MM.1S (cell line): Measurements from ENCODE around the gene AQP3.

Source experiments
- DNase-seq: peaks from one replicate; pipeline ENCODE4 v3.0.0-alpha.2; 2015
- H2AFZ ChIP-seq: fragments of 300-600 bp; sonication (generic); 2 replicates; pipeline ENCODE4 v1.6.0; 2016; ENCODE audit warnings: antibody characterized with exemption, low read length
- H3F3A ChIP-seq: fragments of 300-600 bp; sonication (generic); 2 replicates; pipeline ENCODE4 v1.6.1; 2016; ENCODE audit warnings: mild to moderate bottlenecking, antibody characterized with exemption, low read length, moderate library complexity, mixed read lengths; ENCODE audit not compliant: insufficient read depth
- H3K27ac ChIP-seq: fragments of 300-600 bp; sonication (generic); 2 replicates; pipeline ENCODE4 v1.5.1; 2016; ENCODE audit warnings: mild to moderate bottlenecking, low read length
- H3K27me3 ChIP-seq: fragments of 300-600 bp; sonication (generic); replicated peaks from 2 replicates; pipeline ENCODE4 v1.6.0; 2016; ENCODE audit warnings: low read length; ENCODE audit not compliant: insufficient read depth
- H3K36me3 ChIP-seq: fragments of 300-600 bp; sonication (generic); replicated peaks from 2 replicates; pipeline ENCODE4 v1.6.1; 2016; ENCODE audit warnings: mild to moderate bottlenecking, low read length, mixed read lengths; ENCODE audit not compliant: insufficient read depth
- H3K4me1 ChIP-seq: fragments of 300-600 bp; sonication (generic); 2 replicates; pipeline ENCODE4 v1.6.1; 2016; ENCODE audit warnings: low read length, mixed read lengths
- H3K4me2 ChIP-seq: fragments of 300-600 bp; sonication (generic); 2 replicates; pipeline ENCODE4 v1.6.0; 2016; ENCODE audit warnings: low read depth, low read length
- H3K4me3 ChIP-seq: fragments of 300-600 bp; sonication (generic); 2 replicates; pipeline ENCODE4 v1.5.1; 2016; ENCODE audit warnings: low read length, mixed read lengths
- H3K79me2 ChIP-seq: fragments of 300-600 bp; sonication (generic); 2 replicates; pipeline ENCODE4 v1.6.1; 2016; ENCODE audit warnings: mixed run types, low read length, mixed read lengths
- H3K9ac ChIP-seq: fragments of 300-600 bp; sonication (generic); 2 replicates; pipeline ENCODE4 v1.6.1; 2016; ENCODE audit warnings: low read length, mixed read lengths
- H3K9me2 ChIP-seq: fragments of 300-600 bp; sonication (generic); replicated peaks from 2 replicates; pipeline ENCODE4 v1.6.1; 2016; ENCODE audit warnings: mild to moderate bottlenecking, low read length, mixed read lengths; ENCODE audit not compliant: insufficient read depth
- H3K9me3 ChIP-seq: fragments of 300-600 bp; sonication (generic); replicated peaks from 2 replicates; pipeline ENCODE4 v1.6.1; 2016; ENCODE audit warnings: mild to moderate bottlenecking, low read length, mixed read lengths; ENCODE audit not compliant: insufficient read depth
- H4K20me1 ChIP-seq: fragments of 300-600 bp; sonication (generic); 2 replicates; pipeline ENCODE4 v1.6.1; 2016; ENCODE audit warnings: mild to moderate bottlenecking, low read length, moderate library complexity, mixed read lengths; ENCODE audit not compliant: insufficient read depth
- EZH2 ChIP-seq: fragments of 300-600 bp; sonication (generic); optimal IDR thresholded peaks from 2 replicates; pipeline ENCODE3; 2017; ENCODE audit warnings: low read depth, mild to moderate bottlenecking, antibody characterized with exemption, low read length, mixed read lengths
- EZH2phosphoT487 ChIP-seq: fragments of 300-600 bp; sonication (generic); IDR thresholded peaks from 2 replicates; pipeline ENCODE4 v1.6.1; 2018; ENCODE audit warnings: antibody characterized with exemption, low read length
- TF ChIP-seq, protein P1 (sequence below): fragments of 300-600 bp; sonication (generic); IDR thresholded peaks from 2 replicates; pipeline ENCODE4 v1.5.1; 2016; ENCODE audit warnings: antibody characterized with exemption, low read length, mixed read lengths

AQP3 gene

DNA sequence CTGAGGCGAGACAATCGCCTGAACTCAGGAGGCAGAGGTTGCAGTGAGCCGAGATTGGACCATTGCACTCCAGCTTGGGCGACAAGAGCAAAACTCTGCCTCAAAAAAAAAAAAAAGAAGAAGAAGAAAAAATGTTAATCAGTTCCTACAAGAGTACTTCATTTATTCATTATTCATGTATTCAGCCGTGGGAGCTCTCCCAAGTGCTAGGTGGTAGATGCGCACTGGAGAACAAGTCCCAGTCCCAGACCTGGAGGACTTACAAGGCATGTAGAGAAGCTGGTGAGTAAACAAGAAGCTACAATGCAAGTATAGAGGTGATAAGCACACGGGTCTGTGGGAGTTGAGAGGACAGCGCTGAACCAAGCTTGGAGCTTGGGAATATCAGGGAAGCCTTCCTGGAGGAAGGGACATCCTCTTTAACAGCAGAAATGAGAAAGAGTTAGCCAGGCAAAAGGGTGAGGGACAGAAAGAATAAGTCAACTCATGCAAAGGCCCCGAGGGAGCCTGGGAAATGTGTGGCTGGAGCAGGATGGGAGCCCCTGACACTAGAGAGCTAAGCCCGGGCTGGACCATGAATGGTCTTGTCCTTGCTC lies 27.6 kb downstream of the AQP3 start:
- no peak for DNase-seq
- Histone ChIP-seq H3K9me2 (no peaks in the 10 kb centered on the region), H3K36me3 (no peaks in the 10 kb centered on the region), H3K27me3 (no peaks in the 10 kb centered on the region), H4K20me1 (no peaks in the 10 kb centered on the region), H3K4me2 (no peak overlapping the region), H3K4me1 (peaks cover 26% of the 10 kb centered on the region), H3F3A (peaks cover 11% of the 10 kb centered on the region; the same call in 1 of the 2 replicates), H3K79me2 (no peaks in the 10 kb centered on the region), H3K27ac (no peak overlapping the region), H2AFZ (no peak overlapping the region), H3K4me3 (no peak overlapping the region), H3K9me3 (no peaks in the 10 kb centered on the region), H3K9ac (no peak overlapping the region)
- TF ChIP-seq, protein P1, sequence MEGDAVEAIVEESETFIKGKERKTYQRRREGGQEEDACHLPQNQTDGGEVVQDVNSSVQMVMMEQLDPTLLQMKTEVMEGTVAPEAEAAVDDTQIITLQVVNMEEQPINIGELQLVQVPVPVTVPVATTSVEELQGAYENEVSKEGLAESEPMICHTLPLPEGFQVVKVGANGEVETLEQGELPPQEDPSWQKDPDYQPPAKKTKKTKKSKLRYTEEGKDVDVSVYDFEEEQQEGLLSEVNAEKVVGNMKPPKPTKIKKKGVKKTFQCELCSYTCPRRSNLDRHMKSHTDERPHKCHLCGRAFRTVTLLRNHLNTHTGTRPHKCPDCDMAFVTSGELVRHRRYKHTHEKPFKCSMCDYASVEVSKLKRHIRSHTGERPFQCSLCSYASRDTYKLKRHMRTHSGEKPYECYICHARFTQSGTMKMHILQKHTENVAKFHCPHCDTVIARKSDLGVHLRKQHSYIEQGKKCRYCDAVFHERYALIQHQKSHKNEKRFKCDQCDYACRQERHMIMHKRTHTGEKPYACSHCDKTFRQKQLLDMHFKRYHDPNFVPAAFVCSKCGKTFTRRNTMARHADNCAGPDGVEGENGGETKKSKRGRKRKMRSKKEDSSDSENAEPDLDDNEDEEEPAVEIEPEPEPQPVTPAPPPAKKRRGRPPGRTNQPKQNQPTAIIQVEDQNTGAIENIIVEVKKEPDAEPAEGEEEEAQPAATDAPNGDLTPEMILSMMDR = no peak
- TF ChIP-seq EZH2 = no peak
- no peak for TF ChIP-seq EZH2phosphoT487

DNA sequence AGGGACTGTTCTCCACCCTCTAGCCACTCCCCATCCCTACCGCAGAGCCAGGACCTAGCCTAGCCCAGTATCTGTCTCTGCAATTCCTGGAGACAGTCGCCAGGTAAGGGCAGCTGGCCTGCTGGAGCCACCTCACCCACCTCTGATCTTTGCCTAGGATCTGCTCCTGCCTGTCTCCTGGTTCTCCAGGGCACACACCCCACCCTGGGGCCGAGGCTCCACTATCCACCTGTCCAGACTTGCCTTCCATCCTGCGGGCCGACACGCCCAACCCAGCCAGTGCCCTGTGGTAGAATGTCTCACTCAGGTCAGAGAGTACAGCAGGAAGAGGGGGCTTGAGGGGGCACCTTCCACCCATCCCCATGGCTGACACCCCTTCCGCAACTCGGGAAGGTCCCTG lies 29.3 kb downstream of the AQP3 start:
- peaks cover 11% of the 10 kb centered on the region; the same call in 1 of the 2 replicates for H3F3A ChIP-seq
- H3K27me3 ChIP-seq = no peaks in the 10 kb centered on the region
- no peak for TF ChIP-seq EZH2
- TF ChIP-seq, protein P1 = no peak
- TF ChIP-seq EZH2phosphoT487 = no peak
- no peaks in the 10 kb centered on the region for H3K9me2 ChIP-seq
- H3K79me2 ChIP-seq = no peaks in the 10 kb centered on the region
- no peaks in the 10 kb centered on the region for H3K9me3 ChIP-seq
- peaks cover 31% of the 10 kb centered on the region for H3K4me1 ChIP-seq
- H3K4me3 ChIP-seq = no peak overlapping the region
- H2AFZ ChIP-seq = no peak overlapping the region
- H4K20me1 ChIP-seq = no peaks in the 10 kb centered on the region
- no peaks in the 10 kb centered on the region for H3K36me3 ChIP-seq
- H3K9ac ChIP-seq = no peak overlapping the region
- no peak overlapping the region for H3K27ac ChIP-seq
- no peak for DNase-seq
- no peak overlapping the region for H3K4me2 ChIP-seq

DNA sequence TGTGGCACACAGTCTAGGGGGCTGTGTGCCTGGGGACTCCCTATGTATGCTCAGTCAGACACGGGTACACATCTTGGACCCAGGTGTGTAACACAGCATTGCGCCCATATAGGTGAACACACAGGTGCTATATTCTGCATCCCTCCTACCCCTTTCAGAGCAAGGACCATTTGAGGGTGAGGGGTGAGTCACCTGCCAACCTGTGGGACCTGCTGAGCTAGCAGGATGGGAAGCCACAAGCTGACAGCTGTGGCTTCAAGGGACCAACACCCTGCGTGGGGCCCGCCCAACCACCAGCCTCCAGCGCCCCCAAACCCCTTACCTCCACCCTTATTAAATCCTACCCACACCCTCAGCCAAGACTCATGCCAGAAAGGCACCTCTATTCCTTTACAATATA lies 30.4 kb downstream of the AQP3 start:
- no peaks in the 10 kb centered on the region for H3K9me3 ChIP-seq
- no peak overlapping the region for H3K27ac ChIP-seq
- peak; percentile 32 for DNase-seq
- peak overlapping the region; percentile 54; the same call in 1 of the 2 replicates for H3K4me2 ChIP-seq
- H3K9ac ChIP-seq = no peak overlapping the region
- H4K20me1 ChIP-seq = no peaks in the 10 kb centered on the region
- H3K4me1 ChIP-seq = peaks cover 31% of the 10 kb centered on the region
- H3K4me3 ChIP-seq = no peak overlapping the region
- no peaks in the 10 kb centered on the region for H3K36me3 ChIP-seq
- no peaks in the 10 kb centered on the region for H3K79me2 ChIP-seq
- H3K27me3 ChIP-seq = no peaks in the 10 kb centered on the region
- H3K9me2 ChIP-seq = no peaks in the 10 kb centered on the region
- peaks cover 11% of the 10 kb centered on the region; the same call in 1 of the 2 replicates for H3F3A ChIP-seq
- TF ChIP-seq EZH2phosphoT487 (no peak), EZH2 (no peak)
- TF ChIP-seq, protein P1 = no peak
- H2AFZ ChIP-seq = no peak overlapping the region
